Ovary (tissue), 9 donors: ENCODE measurements around the gene SURF6. TPM values are rescaled to one million over a fixed set of nuclear protein-coding genes. Genes with fewer than 3 reads are reported as not detected.
A peak's percentile ranks its signal among the peaks of the same experiment; 100 is the strongest.

Experiments
- DNase-seq, 5 donors: peaks; one replicate each; pipeline ENCODE4 v3.0.0-alpha.2; 2019 to 2020
- H3K27ac ChIP-seq, 2 donors: fragments of 200-600 bp; one replicate each; pipeline versions ENCODE4 v1.5.1 to v1.8.0; 2019 to 2022
- H3K27me3 ChIP-seq: fragments of 200-600 bp; one replicate; pipeline ENCODE4 v1.8.0; 2022
- H3K36me3 ChIP-seq: fragments of 200-600 bp; sonication (generic); one replicate; pipeline ENCODE4 v1.5.1; 2019
- H3K4me1 ChIP-seq: one replicate; pipeline ENCODE4 v1.8.1; 2013; ENCODE audit warnings: mild to moderate bottlenecking, moderate library complexity; ENCODE audit not compliant: insufficient read depth
- H3K4me3 ChIP-seq: fragments of 200-600 bp; sonication (generic); one replicate; pipeline ENCODE4 v1.5.1; 2017
- H3K9me3 ChIP-seq, 2 donors: fragments of 200-600 bp in 1 of 2; sonication (generic) in 1 of 2; one replicate each; pipeline versions ENCODE4 v1.5.1 to v1.8.1; 2013 to 2019; ENCODE audit warnings: mild to moderate bottlenecking in 1 of 2, moderate library complexity in 1 of 2
- EP300 ChIP-seq: sonication (generic); formaldehyde crosslinking; IDR thresholded peaks from one replicate; pipeline ENCODE4 v1.6.1; 2017; ENCODE audit warnings: antibody characterized with exemption
- POLR2A ChIP-seq: fragments of 450-650 bp; IDR thresholded peaks from one replicate; pipeline ENCODE4 v1.6.1; 2017; ENCODE audit warnings: antibody characterized with exemption, mild to moderate bottlenecking, moderate library complexity
- WGBS, 3 donors: extraction: QIAGEN DNeasy Blood & Tissue Kit in 1 of 3; methylation state at CpG; one replicate each; pipeline versions ENCODE4 v1.1.5 to v1.1.7; 2013 to 2017; 5-methylcytosine and 5-hydroxymethylcytosine counted together
- intact Hi-C, 4 donors: fragments of 100-400 bp; cut with DNase I; formaldehyde crosslinking; loops; one replicate each; pipeline versions ENCODE4 v1.11.0 to v1.15.1; 2022 to 2023
- polyA plus RNA-seq, 2 donors: library from polyadenylated mRNA; stranded (reverse); fragments of 200-250 nt in 1 of 2; fragments of 350-450 nt in 1 of 2; fragmentation: Illumina TruSeq in 1 of 2; extraction: RNeasy Lipid Tissue Mini Kit (QIAGEN cat#74804) in 1 of 2; gene quantifications; one replicate each; pipeline ENCODE4 v1.2.3, GENCODE V29; 2013 to 2014
- total RNA-seq, 7 donors: library from RNA; depleted of rRNA in 2 of 7; stranded (reverse); fragments of >200 nt in 2 of 7; fragmentation: NEBNext Ultra II Directional in 3 of 7; extraction: Animal tissue kit (Norgen Biotek cat#: 25700) in 3 of 7; gene quantifications; one replicate each; pipeline versions ENCODE4 v1.1.0 to v1.2.4, GENCODE V29; 2016 to 2023
- TF ChIP-seq, protein P1 (sequence below), 3 donors: fragments of 450-650 bp in 2 of 3; fragments of 200-600 bp in 1 of 3; IDR thresholded peaks; one replicate each; pipeline versions ENCODE4 v1.5.1 to v1.8.0; 2016 to 2022; ENCODE audit warnings: antibody characterized with exemption in 3 of 3, mild to moderate bottlenecking in 1 of 3
- donor health status: DM: no; HTN: no; CAD: no; lungs with moderate emphysema.
- donor health status: DM: no; HTN: no; CAD: no.
- donor health status: Bipolar disorder and iron deficiency.
- donor health status: DM: yes; HTN: yes; CAD: no.
- donor health status: DM: no; HTN: no; CAD: no.
- donor health status: DM: yes; HTN: yes; CAD: no.

The SURF6 gene
- total and polyA plus RNA-seq, 9 donors: 12.7 to 24.9 (median 21.0) TPM

- H3K9me3 ChIP-seq: no peaks in the 10 kb centered on the region
- peak in 1 of 5 donors; percentile 22 for DNase-seq
- no peak overlapping the region for H3K4me3 ChIP-seq
- no peak overlapping the region for H3K27ac ChIP-seq
- peaks cover 6% of the 10 kb centered on the region for H3K4me1 ChIP-seq
- TF ChIP-seq EP300 (no peak), POLR2A (no peak)
- TF ChIP-seq, protein P1, sequence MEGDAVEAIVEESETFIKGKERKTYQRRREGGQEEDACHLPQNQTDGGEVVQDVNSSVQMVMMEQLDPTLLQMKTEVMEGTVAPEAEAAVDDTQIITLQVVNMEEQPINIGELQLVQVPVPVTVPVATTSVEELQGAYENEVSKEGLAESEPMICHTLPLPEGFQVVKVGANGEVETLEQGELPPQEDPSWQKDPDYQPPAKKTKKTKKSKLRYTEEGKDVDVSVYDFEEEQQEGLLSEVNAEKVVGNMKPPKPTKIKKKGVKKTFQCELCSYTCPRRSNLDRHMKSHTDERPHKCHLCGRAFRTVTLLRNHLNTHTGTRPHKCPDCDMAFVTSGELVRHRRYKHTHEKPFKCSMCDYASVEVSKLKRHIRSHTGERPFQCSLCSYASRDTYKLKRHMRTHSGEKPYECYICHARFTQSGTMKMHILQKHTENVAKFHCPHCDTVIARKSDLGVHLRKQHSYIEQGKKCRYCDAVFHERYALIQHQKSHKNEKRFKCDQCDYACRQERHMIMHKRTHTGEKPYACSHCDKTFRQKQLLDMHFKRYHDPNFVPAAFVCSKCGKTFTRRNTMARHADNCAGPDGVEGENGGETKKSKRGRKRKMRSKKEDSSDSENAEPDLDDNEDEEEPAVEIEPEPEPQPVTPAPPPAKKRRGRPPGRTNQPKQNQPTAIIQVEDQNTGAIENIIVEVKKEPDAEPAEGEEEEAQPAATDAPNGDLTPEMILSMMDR (IDR thresholded peaks at IDR 0.05): no peak
- no peaks in the 10 kb centered on the region for H3K27me3 ChIP-seq
- intact Hi-C loops: no loop called here
- H3K36me3 ChIP-seq: no peaks in the 10 kb centered on the region
- WGBS, 3 donors: 71 to 79% (median 77%) methylated on average over 21 of the region's 21 CpGs
Observed at GRCh38 chr9:133360400-133361393, 24.7 kb upstream of the SURF6 start.

GRCh38 chr9:133359399-133360175 is 23.6 kb upstream of the SURF6 start:
- no peak overlapping the region for H3K4me3 ChIP-seq
- H3K27ac ChIP-seq: no peak overlapping the region
- no peaks in the 10 kb centered on the region for H3K36me3 ChIP-seq
- peak in 1 of 5 donors; percentile 38 for DNase-seq
- no peak for TF ChIP-seq EP300
- TF ChIP-seq POLR2A: no peak
- TF ChIP-seq, protein P1 (IDR thresholded peaks at IDR 0.05): no peak
- peaks cover 6% of the 10 kb centered on the region for H3K4me1 ChIP-seq
- intact Hi-C loops: no loop called here
- no peaks in the 10 kb centered on the region for H3K9me3 ChIP-seq
- 52 to 60% (median 60%) methylated on average over 20 of the region's 20 CpGs for WGBS, 3 donors
- no peaks in the 10 kb centered on the region for H3K27me3 ChIP-seq

DNA sequence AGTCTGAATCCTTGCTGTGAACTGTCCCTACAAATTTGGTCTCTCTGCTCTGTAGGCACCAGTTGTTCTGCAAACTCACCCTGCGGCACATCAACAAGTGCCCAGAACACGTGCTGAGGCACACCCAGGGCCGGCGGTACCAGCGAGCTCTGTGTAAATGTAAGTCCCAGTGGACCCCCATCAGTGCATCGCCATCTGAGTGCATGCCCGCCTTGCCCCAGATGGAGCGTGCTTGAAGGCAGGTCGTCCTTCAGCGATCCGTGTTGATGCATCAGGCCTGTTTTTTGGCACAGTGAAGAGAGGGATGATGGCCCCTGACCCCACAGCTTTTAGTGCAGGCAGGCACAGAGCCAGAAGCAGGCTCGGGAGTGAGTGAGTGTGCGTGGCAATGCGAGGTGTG is 21.7 kb upstream of the SURF6 start:
- no peak overlapping the region for H3K4me3 ChIP-seq
- intact Hi-C loops: no loop called here
- WGBS, 3 donors: 69 to 83% (median 73%) methylated on average over 14 of the region's 14 CpGs

More for the DNA sequence above, 21.7 kb upstream of the SURF6 start:
- DNase-seq: no peak
- Histone ChIP-seq H3K9me3 (no peaks in the 10 kb centered on the region), H3K27me3 (no peaks in the 10 kb centered on the region), H3K36me3 (no peaks in the 10 kb centered on the region), H3K4me1 (peaks cover 6% of the 10 kb centered on the region), H3K27ac (no peak overlapping the region)
- no peak for TF ChIP-seq EP300
- TF ChIP-seq, protein P1 (IDR thresholded peaks at IDR 0.05): no peak
- TF ChIP-seq POLR2A: no peak
